ENCODE results near the gene AGTPBP1.

AGTPBP1 gene

GRCh38 chr9:85630676-85631075 is 111.1 kb downstream of the AGTPBP1 start:
- TF ChIP-seq ZFX (IDR thresholded peaks at IDR 0.05) (no peak), CTCF (conservative IDR thresholded peaks at IDR 0.05) (no peak)
- no peak overlapping the region for H3K27ac ChIP-seq

GRCh38 chr9:85617141-85617670 is 124.5 kb downstream of the AGTPBP1 start:
- no peak overlapping the region for H3K27ac ChIP-seq

GRCh38 chr9:85615792-85616191 is 126.0 kb downstream of the AGTPBP1 start:
- H3K27ac ChIP-seq = no peak overlapping the region

More at GRCh38 chr9:85617141-85617670, 124.5 kb downstream of the AGTPBP1 start:
- TF ChIP-seq CTCF (conservative IDR thresholded peaks at IDR 0.05) = no peak
- no peak for TF ChIP-seq ZFX (IDR thresholded peaks at IDR 0.05)

GRCh38 chr9:85610074-85610860 is 131.5 kb downstream of the AGTPBP1 start:
- H3K27ac ChIP-seq = no peak overlapping the region
- TF ChIP-seq CTCF (conservative IDR thresholded peaks at IDR 0.05) (peak; percentile 92), ZFX (IDR thresholded peaks at IDR 0.05) (no peak)

More at GRCh38 chr9:85615792-85616191, 126.0 kb downstream of the AGTPBP1 start:
- no peak for TF ChIP-seq CTCF (conservative IDR thresholded peaks at IDR 0.05)
- TF ChIP-seq ZFX (IDR thresholded peaks at IDR 0.05) = no peak

- H3K27ac ChIP-seq = no peak overlapping the region
- no peak for TF ChIP-seq CTCF (conservative IDR thresholded peaks at IDR 0.05)
- no peak for TF ChIP-seq ZFX (IDR thresholded peaks at IDR 0.05)
Measured at GRCh38 chr9:85605905-85606304, 135.8 kb downstream of the AGTPBP1 start.

GRCh38 chr9:85603936-85604335 is 137.8 kb downstream of the AGTPBP1 start:
- TF ChIP-seq CTCF (conservative IDR thresholded peaks at IDR 0.05) (no peak), ZFX (IDR thresholded peaks at IDR 0.05) (no peak)
- no peak overlapping the region for H3K27ac ChIP-seq

GRCh38 chr9:85602742-85603141 is 139.0 kb downstream of the AGTPBP1 start:
- no peak overlapping the region for H3K27ac ChIP-seq
- TF ChIP-seq CTCF (conservative IDR thresholded peaks at IDR 0.05) (no peak), ZFX (IDR thresholded peaks at IDR 0.05) (no peak)

Measured in C4-2B (cell line).